Prostate gland (tissue), 2 donors: Measurements from ENCODE around the gene FMN1. TPM values are rescaled to one million over a fixed set of nuclear protein-coding genes. Genes with fewer than 3 reads are reported as not detected.

Experiments
- DNase-seq: peaks from one replicate; pipeline ENCODE4 v3.0.0-alpha.2; 2019; ENCODE audit warnings: low spot score
- H3K27ac ChIP-seq, 2 donors: fragments of 200-600 bp; sonication (generic); 2 replicates each; pipeline ENCODE4 v1.5.1; 2017 to 2019
- H3K27me3 ChIP-seq: fragments of 200-600 bp; sonication (generic); replicated peaks from 2 replicates; pipeline ENCODE4 v1.5.1; 2019; ENCODE audit not compliant: insufficient read depth
- H3K36me3 ChIP-seq, 2 donors: fragments of 200-600 bp; sonication (generic); 1 replicate in 1 of 2; 2 replicates in 1 of 2; pipeline versions ENCODE4 v1.5.1 to v1.8.1; 2017 to 2019
- H3K4me1 ChIP-seq: fragments of 200-600 bp; sonication (generic); replicated peaks from 2 replicates; pipeline ENCODE4 v1.5.1; 2019
- H3K4me3 ChIP-seq, 2 donors: fragments of 200-600 bp; sonication (generic); 2 replicates each; pipeline ENCODE4 v1.5.1; 2017 to 2019
- H3K9me3 ChIP-seq: fragments of 200-600 bp; sonication (generic); 2 replicates; pipeline ENCODE4 v1.5.1; 2017
- POLR2A ChIP-seq: fragments of 450-650 bp; IDR thresholded peaks from one replicate; pipeline ENCODE4 v1.6.1; 2016; ENCODE audit warnings: antibody characterized with exemption, mild to moderate bottlenecking
- POLR2AphosphoS5 ChIP-seq: sonication (generic); formaldehyde crosslinking; IDR thresholded peaks from one replicate; pipeline ENCODE4 v1.6.1; 2017; ENCODE audit warnings: antibody characterized with exemption
- WGBS: methylation state at CpG from one replicate; pipeline ENCODE4 v1.1.5; 2018; 5-methylcytosine and 5-hydroxymethylcytosine counted together
- intact Hi-C: fragments of 100-400 bp; cut with DNase I; formaldehyde crosslinking; loops from one replicate; pipeline ENCODE4 v1.14.2; 2022
- total RNA-seq, 2 donors: library from RNA; depleted of rRNA; stranded (reverse); fragments of >200 nt; gene quantifications; one replicate each; pipeline ENCODE4 v1.1.0, GENCODE V29; 2016
- TF ChIP-seq, protein P1 (sequence below), 4 experiments: fragments of 200-600 bp in 2 of 4; fragments of 450-650 bp in 2 of 4; sonication (generic) in 2 of 4; IDR thresholded peaks; 1 replicate in 3 of 4; 2 replicates in 1 of 4; pipeline ENCODE4 v1.5.1; 2016 to 2019; ENCODE audit warnings: antibody characterized with exemption in 4 of 4, mild to moderate bottlenecking in 2 of 4, moderate library complexity in 2 of 4

Gene FMN1
- total RNA-seq, 2 donors from 2014 or later: 7.1 to 32.5 TPM

DNA sequence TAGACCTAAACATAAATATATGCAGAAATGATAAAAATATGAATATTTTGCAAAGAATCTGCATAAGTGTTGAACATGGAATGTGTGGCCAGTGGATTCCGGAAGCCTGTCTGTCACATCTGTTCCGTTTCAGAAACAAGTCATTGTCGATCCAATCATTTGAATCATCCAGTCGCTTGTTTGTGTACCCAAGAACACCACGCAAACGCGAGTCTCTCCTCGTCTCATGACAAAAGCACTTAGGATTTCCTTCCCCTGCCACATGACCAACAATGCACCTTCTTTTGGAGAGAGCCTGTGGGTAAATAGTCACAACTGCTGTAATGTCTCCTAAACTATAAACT lies 80.2 kb downstream of the FMN1 start:
- Histone ChIP-seq H3K9me3 (no peaks in the 10 kb centered on the region), H3K36me3 (no peaks in the 10 kb centered on the region), H3K4me1 (no peaks in the 10 kb centered on the region), H3K27ac (no peak overlapping the region), H3K27me3 (no peaks in the 10 kb centered on the region), H3K4me3 (no peak overlapping the region)
- 86% methylated on average over 8 of the region's 8 CpGs for WGBS
- TF ChIP-seq, protein P1, sequence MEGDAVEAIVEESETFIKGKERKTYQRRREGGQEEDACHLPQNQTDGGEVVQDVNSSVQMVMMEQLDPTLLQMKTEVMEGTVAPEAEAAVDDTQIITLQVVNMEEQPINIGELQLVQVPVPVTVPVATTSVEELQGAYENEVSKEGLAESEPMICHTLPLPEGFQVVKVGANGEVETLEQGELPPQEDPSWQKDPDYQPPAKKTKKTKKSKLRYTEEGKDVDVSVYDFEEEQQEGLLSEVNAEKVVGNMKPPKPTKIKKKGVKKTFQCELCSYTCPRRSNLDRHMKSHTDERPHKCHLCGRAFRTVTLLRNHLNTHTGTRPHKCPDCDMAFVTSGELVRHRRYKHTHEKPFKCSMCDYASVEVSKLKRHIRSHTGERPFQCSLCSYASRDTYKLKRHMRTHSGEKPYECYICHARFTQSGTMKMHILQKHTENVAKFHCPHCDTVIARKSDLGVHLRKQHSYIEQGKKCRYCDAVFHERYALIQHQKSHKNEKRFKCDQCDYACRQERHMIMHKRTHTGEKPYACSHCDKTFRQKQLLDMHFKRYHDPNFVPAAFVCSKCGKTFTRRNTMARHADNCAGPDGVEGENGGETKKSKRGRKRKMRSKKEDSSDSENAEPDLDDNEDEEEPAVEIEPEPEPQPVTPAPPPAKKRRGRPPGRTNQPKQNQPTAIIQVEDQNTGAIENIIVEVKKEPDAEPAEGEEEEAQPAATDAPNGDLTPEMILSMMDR (IDR thresholded peaks at IDR 0.05): no peak
- TF ChIP-seq POLR2A (no peak), POLR2AphosphoS5 (no peak)
- intact Hi-C loops: no loop called here
- no peak for DNase-seq

GRCh38 chr15:33113666-33114373 lies 80.7 kb downstream of the FMN1 start:
- 73% methylated on average over 7 of the region's 7 CpGs for WGBS

DNA sequence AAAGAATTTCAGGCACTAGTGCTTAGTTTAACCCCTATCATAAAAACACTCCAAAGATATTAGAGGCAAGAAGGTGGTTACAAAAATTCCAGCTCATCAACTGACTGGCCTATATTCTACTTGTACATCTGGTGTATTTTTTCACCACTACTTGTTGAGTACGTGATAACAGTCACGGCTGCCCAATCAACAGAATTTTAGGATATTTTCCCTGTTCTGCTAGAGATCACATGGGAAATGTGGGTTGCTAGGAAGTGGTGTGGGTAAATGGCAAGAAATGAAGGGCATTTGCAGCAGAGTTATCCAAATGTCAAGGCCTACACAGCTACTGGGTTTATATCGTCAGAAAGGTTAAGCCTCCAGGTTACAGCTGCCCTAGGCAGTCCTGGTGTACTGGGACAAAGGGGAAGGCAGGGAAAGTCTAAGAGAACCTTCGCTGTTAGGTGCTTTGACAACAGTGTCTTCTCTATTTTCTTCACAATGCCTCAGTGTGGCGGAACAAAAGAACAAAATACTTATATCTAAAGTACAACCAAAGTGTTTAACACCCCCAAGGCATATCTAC lies 81.9 kb downstream of the FMN1 start:
- no peaks in the 10 kb centered on the region for H3K9me3 ChIP-seq
- no peaks in the 10 kb centered on the region for H3K36me3 ChIP-seq
- H3K4me1 ChIP-seq: no peaks in the 10 kb centered on the region
- intact Hi-C loops: no loop called here
- no peak overlapping the region for H3K27ac ChIP-seq
- H3K27me3 ChIP-seq: no peaks in the 10 kb centered on the region
- TF ChIP-seq POLR2A (no peak), POLR2AphosphoS5 (no peak)
- TF ChIP-seq, protein P1 (IDR thresholded peaks at IDR 0.05): no peak
- WGBS: 90% methylated on average over 5 of the region's 5 CpGs
- no peak overlapping the region for H3K4me3 ChIP-seq
- DNase-seq: no peak

More at GRCh38 chr15:33113666-33114373, 80.7 kb downstream of the FMN1 start:
- no peaks in the 10 kb centered on the region for H3K36me3 ChIP-seq
- TF ChIP-seq POLR2A: no peak
- TF ChIP-seq POLR2AphosphoS5: no peak
- TF ChIP-seq, protein P1 (IDR thresholded peaks at IDR 0.05): no peak
- no peaks in the 10 kb centered on the region for H3K4me1 ChIP-seq
- DNase-seq: no peak
- no peak overlapping the region for H3K27ac ChIP-seq
- H3K9me3 ChIP-seq: no peaks in the 10 kb centered on the region
- H3K4me3 ChIP-seq: no peak overlapping the region
- H3K27me3 ChIP-seq: no peaks in the 10 kb centered on the region
- intact Hi-C loops: no loop called here

- 46% methylated on average over 1 of the region's 1 CpG for WGBS
- H3K27ac ChIP-seq: no peak overlapping the region
- H3K4me3 ChIP-seq: no peak overlapping the region
- H3K36me3 ChIP-seq: no peaks in the 10 kb centered on the region
- TF ChIP-seq POLR2A (no peak), POLR2AphosphoS5 (no peak)
- TF ChIP-seq, protein P1 (IDR thresholded peaks at IDR 0.05): no peak
- intact Hi-C loops: no loop called here
- no peak for DNase-seq
- H3K9me3 ChIP-seq: no peaks in the 10 kb centered on the region
- H3K27me3 ChIP-seq: no peaks in the 10 kb centered on the region
- H3K4me1 ChIP-seq: no peaks in the 10 kb centered on the region
Observed at GRCh38 chr15:33111041-33111451, 83.5 kb downstream of the FMN1 start.

- no peaks in the 10 kb centered on the region for H3K36me3 ChIP-seq
- no peaks in the 10 kb centered on the region for H3K4me1 ChIP-seq
- no peak for DNase-seq
- no peaks in the 10 kb centered on the region for H3K9me3 ChIP-seq
- H3K4me3 ChIP-seq: no peak overlapping the region
- WGBS: 94% methylated on average over 4 of the region's 4 CpGs
- no peak overlapping the region for H3K27ac ChIP-seq
- intact Hi-C loops: no loop called here
- TF ChIP-seq, protein P1 (IDR thresholded peaks at IDR 0.05): no peak
- no peak for TF ChIP-seq POLR2A
- TF ChIP-seq POLR2AphosphoS5: no peak
- no peaks in the 10 kb centered on the region for H3K27me3 ChIP-seq
Observed at GRCh38 chr15:33109345-33109744, 85.2 kb downstream of the FMN1 start.
